Raji (cell line): ENCODE data around the gene RTN4RL1.

Experiments used
- POLR2A ChIP-seq: IDR thresholded peaks from 2 replicates; pipeline ENCODE4 v1.6.1; 2011; ENCODE audit warnings: low read depth, low read length, control low read depth; ENCODE audit not compliant: insufficient read depth

RTN4RL1 gene

GRCh38 chr17:1946021-1946932, 78.9 kb downstream of the RTN4RL1 start:
- no peak for TF ChIP-seq POLR2A

- no peak for TF ChIP-seq POLR2A
Measured at GRCh38 chr17:1945621-1946020, 79.5 kb downstream of the RTN4RL1 start.

- no peak for TF ChIP-seq POLR2A
Measured at GRCh38 chr17:1943436-1943831, 81.7 kb downstream of the RTN4RL1 start.

- no peak for TF ChIP-seq POLR2A
Measured at GRCh38 chr17:1942666-1943435, 82.3 kb downstream of the RTN4RL1 start.

- TF ChIP-seq POLR2A = no peak
Measured at GRCh38 chr17:1942066-1942365, 83.1 kb downstream of the RTN4RL1 start.

GRCh38 chr17:1941272-1942065, 83.7 kb downstream of the RTN4RL1 start:
- TF ChIP-seq POLR2A = no peak

- TF ChIP-seq POLR2A = no peak
Measured at GRCh38 chr17:1940810-1941185, 84.3 kb downstream of the RTN4RL1 start.

GRCh38 chr17:1939981-1940809, 84.9 kb downstream of the RTN4RL1 start:
- no peak for TF ChIP-seq POLR2A

GRCh38 chr17:1937461-1937860, 87.7 kb downstream of the RTN4RL1 start:
- no peak for TF ChIP-seq POLR2A

- TF ChIP-seq POLR2A = no peak
Measured at GRCh38 chr17:1936766-1937165, 88.4 kb downstream of the RTN4RL1 start.

GRCh38 chr17:1934901-1935300, 90.2 kb downstream of the RTN4RL1 start:
- TF ChIP-seq POLR2A = no peak

- TF ChIP-seq POLR2A = no peak
Measured at GRCh38 chr17:1933875-1934715, 91.0 kb downstream of the RTN4RL1 start.

GRCh38 chr17:1931844-1932579, 93.1 kb downstream of the RTN4RL1 start:
- TF ChIP-seq POLR2A = no peak
